ENCODE data around the gene ITPR1.

DNA sequence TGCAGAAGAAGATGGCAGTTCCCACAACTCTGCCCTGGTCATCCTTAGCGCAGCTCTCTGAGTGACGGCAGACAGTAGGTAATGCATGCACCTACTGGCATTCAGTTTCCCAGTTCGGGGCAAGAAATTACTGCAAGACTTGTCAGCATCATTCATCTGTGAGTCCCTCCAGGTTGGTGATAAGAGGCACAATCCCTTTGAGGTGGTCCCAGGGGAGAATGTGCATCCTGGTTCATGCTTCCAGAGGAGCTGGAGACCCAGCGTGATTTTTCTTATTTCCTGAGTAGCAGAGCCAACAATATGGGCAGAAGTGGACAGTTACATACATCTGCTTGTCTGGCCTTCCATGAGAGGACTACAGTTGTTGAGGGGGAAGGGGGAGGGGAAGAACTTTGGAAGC is 250.2 kb downstream of the ITPR1 start:
- no peak for TF ChIP-seq EZH2 (IDR thresholded peaks at IDR 0.05; ENCODE audit: insufficient read depth, poor library complexity, severe bottlenecking)
- TF ChIP-seq EZH2phosphoT487 (IDR thresholded peaks at IDR 0.05; ENCODE audit: insufficient read depth, low read depth) = no peak
